HT1080 (cell line): ENCODE measurements around the gene UBE2S. TPM values are rescaled to one million over a fixed set of nuclear protein-coding genes. Genes with fewer than 3 reads are reported as not detected.
"Not testable (repeated sequence)": the region's sequence is repeated elsewhere in the genome, so short reads cannot be mapped to it uniquely, and the experiment has no call there.

ENCODE experiments used
- DNase-seq: peaks from one replicate; pipeline ENCODE4 v3.0.0-alpha.2; 2015; ENCODE audit warnings: low read depth
- total RNA-seq: library from RNA; depleted of rRNA; stranded (reverse); fragments of >200 nt; shearing (Covaris generic); gene quantifications from 2 replicates; pipeline ENCODE4 v1.2.3, GENCODE V29; 2014

Gene UBE2S
- total RNA-seq, 1 experiment from 2014 or later, result 1,047 TPM

DNA sequence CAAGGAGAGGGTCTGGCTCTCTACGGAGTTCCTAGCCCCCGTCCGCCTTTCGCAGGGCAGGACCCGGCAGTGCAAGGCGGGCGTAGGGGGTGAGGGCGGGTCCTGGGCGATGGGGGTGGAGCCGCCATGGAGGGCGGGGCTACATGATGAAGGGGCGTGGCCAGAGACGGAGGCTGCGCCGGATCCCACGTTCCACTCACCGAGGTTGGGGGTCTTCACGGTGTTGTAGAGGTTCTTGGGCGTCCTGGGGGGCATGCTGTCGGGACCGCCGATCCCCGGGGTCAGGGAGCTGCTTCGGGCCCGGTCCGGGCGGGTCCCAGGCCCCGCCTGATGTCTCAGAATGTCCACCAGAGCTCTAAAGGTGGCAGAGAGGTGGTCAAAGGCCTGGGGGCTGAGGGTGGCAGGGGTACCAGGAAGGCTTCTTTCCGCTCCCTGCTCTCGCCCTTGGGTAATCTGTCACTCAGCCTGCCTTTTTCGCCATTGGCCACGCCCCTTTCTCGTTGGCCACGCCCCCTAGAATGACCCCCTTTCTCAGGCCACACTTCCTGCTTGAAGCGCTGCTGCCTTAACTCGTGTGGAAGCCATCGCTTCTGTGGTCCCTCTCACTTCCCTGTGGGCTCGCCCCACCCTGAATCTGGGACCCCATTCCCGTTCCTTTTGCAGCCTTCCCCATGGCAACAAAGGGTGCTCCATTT lies 33.0 kb upstream of the UBE2S start:
- DNase-seq, result no peak

GRCh38 chr19:55439052-55439451 lies 31.5 kb upstream of the UBE2S start:
- no peak for DNase-seq

DNA sequence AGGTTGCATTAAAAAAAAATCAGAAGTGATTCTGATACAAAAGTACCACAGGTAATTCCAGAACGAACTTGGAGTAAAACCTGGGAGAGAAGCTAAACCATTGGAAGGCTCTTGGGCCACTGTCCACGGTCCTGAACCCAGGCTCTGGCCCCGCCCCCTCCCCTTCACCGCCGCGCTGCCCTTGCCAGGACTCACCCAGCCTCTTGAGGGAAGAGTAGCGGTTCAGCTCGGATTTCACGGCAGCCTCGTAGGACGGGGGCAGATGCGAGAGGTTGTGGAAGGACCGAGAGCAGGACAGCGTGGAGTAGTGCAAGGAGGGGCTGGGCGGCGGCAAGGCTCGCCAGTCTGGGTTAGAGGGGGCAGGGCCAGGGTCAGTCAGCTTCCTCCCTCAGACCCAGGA lies 29.8 kb upstream of the UBE2S start:
- peak; percentile 67 for DNase-seq

DNA sequence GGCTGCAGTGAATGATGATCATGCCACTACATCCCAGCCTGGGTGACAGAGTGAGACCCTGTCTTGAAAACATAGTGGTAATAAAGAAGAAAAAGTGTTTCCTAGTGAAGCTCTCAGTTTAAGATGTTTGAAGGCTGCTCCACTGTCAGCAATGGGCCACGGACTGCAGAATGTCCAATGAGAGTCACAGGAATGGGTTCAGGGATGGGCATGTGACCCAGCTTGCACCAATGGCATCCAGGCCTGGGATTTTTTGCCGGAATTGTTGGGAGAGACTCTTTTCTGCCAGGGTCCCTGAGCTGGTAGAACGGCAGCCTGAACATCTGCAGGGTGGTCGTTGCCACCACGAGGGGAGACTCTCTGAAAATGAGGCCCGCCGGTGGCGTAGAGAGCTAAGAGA lies 29.3 kb upstream of the UBE2S start:
- no peak for DNase-seq

- no peak for DNase-seq
These were observed 27.4 kb upstream of the UBE2S start for GRCh38 chr19:55435020-55435419.

DNA sequence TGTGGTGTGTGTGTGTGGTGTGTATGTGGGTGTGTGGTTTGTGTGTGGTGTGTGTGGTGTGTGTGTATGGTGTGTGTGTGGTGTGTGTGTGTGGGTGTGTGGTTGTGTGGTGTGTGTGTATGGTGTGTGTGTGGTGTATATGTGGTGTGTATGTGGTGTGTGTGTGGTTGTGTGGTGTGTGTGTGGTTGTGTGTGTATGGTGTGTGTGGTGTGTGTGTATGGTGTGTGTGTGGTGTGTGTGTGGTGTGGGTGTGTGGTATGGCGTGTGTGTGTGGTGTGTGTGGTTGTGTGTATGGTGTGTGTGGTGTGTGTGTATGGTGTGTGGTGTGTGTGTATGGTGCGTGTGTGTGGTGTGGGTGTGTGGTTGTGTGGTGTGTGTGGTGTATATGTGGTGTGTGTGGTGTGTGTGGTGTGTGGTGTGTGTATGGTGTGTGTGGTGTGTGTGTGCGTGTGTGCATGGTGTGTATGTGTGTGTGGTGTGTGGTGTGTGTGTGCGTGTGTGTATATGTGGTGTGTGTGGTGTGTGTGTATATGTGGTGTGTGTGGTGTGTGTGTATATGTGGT lies 26.9 kb upstream of the UBE2S start:
- no peak for DNase-seq

- no peak for DNase-seq
These were observed 25.7 kb upstream of the UBE2S start for GRCh38 chr19:55433292-55433691.

DNA sequence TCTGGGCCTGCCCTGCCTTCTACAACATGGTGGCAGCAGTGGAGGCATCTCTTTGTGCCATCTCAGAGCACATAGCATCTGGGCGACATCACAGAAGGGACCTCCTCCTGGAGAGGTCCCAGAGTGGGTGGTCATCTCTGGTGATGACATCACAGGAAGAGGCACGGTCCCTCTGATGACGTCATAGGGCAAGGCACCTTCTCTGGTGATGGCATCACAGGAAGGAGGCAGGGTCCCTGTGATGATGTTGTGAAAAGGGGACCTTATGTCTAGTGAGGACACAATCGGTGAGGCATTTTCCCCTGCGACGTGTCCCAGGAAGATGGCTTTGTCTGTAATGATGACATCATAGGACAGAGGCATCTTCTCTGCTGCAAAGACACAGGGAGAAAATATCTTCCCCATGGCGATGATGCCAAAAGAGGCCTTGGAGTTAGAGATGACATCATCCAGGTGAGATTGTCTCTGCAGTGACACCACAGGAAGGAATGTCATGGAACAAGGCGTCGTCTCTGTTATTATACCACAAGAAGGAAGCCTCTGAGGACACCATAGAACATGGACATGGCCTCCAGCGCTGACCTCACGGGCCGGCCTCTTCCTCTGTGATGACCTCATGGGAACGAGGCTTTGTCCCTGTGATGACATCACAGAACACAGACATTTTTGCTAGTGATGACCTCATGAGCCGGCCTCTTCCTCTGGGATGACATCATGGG lies 24.8 kb upstream of the UBE2S start:
- no peak for DNase-seq

GRCh38 chr19:55431183-55431582 lies 23.6 kb upstream of the UBE2S start:
- DNase-seq, result no peak

GRCh38 chr19:55426042-55426441 lies 18.5 kb upstream of the UBE2S start:
- no peak for DNase-seq

DNA sequence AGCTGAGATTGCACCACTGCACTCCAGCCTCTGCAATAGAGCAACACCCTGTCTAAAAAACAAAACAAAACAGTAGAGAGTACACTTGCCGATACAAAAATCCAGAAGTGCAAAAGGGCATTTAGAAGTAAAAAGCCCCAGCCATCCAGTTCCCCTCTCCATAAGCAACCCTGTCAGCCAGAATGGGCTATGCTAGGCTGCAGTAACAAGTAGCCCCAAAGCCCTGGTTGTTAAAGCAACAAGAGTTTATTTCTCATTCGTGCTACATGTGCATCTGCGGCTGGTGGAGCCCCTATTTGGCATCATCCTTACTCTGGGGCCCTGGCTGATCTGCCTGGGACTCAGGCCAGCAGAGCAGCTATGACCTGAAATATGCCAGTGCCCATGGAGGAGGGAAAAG lies 16.9 kb upstream of the UBE2S start:
- DNase-seq, result no peak

- DNase-seq, result no peak
These were observed 15.8 kb upstream of the UBE2S start for GRCh38 chr19:55423225-55424005.

DNA sequence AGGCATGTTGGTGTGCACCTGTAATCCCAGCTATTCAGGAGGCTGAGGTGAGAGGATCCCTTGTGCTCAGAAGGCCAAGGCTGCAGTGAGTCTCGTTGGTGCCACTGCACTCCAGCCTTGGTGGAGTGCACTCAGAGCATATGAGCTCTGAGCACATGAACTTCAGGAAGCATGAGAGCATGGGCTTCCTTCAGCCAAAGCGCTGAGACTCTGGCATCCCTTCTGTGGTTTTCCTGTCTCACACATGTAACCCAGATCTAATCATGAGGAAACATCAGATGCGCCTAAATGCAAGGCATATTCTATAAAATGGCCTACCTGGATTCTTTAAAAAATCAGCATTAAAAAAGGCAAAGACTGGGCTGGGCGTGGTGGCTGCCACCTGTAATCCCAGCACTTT lies 13.7 kb upstream of the UBE2S start:
- peak; percentile 21 for DNase-seq

DNA sequence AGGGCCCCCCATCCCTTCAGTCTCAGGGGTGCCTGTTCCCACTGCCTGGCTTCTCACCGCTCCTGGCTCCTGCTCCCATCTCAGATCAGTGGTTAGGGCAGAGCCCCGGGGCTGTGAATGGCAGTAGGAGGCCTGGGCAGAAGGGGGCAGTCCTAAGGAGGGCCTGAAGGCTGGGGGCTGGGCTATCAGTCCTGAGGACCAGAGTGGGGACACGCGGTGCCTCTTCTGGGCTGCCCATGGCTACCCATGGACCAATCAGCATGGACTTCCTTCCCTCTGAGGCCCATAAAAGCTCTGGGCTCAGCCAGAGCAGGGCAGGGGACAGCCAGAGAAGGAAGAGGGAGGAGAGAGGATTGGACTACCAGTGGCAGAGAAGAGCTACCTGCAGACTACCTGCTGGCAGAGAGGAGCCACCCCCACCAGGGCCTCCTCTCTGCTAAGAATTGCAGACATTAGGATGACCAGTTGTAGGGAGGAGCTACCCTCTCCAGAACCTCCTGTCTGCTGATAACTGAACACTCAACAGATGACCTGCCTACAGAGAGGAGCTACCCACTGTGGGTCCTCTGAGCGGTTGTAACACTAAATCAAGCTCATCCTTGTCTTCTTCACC lies 12.1 kb upstream of the UBE2S start:
- no peak for DNase-seq

- no peak for DNase-seq
These were observed 11.5 kb upstream of the UBE2S start for GRCh38 chr19:55419103-55419502.

- peak; percentile 84 for DNase-seq
These were observed 10.6 kb upstream of the UBE2S start for GRCh38 chr19:55418185-55418584.

DNA sequence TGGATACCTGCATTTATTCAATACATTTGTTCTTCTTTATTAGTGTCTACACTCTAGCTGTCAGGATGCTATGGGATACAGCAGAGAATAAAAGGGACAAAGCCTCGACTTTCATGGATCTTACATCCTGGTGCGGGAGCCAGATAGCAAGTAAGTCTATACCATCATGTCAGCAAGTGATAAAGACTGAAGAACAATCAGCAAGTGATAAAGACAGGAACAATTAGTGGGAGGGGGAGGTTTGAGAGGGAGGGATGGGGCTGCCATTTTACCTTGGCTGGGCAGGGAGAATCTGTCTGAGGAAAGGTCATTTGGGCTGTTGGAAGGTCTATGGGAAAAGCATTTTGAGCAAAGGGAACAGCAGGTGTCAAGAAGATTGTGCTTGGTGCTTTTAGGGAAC lies 2.6 kb upstream of the UBE2S start:
- no peak for DNase-seq

GRCh38 chr19:55409179-55409578 lies 1.6 kb upstream of the UBE2S start:
- not testable (repeated sequence) for DNase-seq

DNA sequence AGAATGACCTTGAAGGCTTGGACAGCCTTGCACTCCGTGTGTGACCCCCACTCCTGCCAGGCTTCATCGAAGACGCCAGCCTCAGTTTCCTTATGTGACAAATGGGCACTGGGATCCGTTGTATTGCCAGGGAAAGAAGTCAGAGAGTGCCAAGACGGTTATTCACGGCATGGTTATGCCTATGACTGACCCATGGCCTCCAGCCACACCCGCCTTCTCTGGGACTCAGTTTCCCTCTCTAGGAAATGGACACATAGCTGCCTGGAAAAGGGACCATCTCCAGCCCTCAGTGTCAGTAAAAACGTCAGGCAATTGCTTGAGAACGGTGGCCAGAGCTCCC lies 915 bp upstream of the UBE2S start:
- DNase-seq, result no peak

GRCh38 chr19:55407800-55408532 lies 378 bp upstream of the UBE2S start:
- DNase-seq, result peak; percentile 99
